Epithelial cell of proximal tubule (primary cell): ENCODE measurements around the gene CMTM6. TPM values are rescaled to one million over a fixed set of nuclear protein-coding genes. Genes with fewer than 3 reads are reported as not detected.

ENCODE experiments used
- DNase-seq: peaks from one replicate; pipeline ENCODE4 v3.0.0-alpha.2; 2011; ENCODE audit warnings: low read depth
- H3K4me3 ChIP-seq: 2 replicates; pipeline ENCODE4 v1.5.1; 2011; ENCODE audit warnings: low read depth, mild to moderate bottlenecking, low read length
- total RNA-seq: library from RNA; depleted of rRNA; stranded (reverse); fragments of >200 nt; gene quantifications from 2 replicates; pipeline ENCODE4 v1.2.3, GENCODE V29; 2015
- TF ChIP-seq, protein P1 (sequence below): conservative IDR thresholded peaks from 2 replicates; pipeline ENCODE4 v1.5.1; 2012; ENCODE audit warnings: low read depth, mild to moderate bottlenecking, low read length

CMTM6 gene
- total RNA-seq, 1 donor from 2014 or later, result 73.1 TPM

DNA sequence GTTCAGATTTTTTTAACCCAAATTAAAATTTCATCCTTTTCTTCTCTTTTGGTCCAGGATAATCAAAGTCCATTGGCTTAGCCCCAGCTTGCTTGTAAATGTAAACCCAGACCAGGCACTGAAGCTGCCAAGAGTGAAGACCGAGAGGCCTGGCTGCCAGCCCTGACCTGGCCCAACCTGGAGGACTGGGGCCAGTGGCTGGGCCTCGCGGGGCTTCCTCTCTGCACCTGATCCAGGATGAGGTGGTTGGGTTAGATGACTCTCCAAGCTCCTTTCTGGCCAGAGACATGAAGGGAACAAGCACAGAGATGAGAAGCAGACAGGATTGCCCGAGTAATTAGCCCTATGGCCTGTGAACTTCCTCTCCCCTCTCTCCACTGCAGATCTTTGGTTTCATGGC is 50.6 kb downstream of the CMTM6 start:
- no peak for DNase-seq
- TF ChIP-seq, protein P1, sequence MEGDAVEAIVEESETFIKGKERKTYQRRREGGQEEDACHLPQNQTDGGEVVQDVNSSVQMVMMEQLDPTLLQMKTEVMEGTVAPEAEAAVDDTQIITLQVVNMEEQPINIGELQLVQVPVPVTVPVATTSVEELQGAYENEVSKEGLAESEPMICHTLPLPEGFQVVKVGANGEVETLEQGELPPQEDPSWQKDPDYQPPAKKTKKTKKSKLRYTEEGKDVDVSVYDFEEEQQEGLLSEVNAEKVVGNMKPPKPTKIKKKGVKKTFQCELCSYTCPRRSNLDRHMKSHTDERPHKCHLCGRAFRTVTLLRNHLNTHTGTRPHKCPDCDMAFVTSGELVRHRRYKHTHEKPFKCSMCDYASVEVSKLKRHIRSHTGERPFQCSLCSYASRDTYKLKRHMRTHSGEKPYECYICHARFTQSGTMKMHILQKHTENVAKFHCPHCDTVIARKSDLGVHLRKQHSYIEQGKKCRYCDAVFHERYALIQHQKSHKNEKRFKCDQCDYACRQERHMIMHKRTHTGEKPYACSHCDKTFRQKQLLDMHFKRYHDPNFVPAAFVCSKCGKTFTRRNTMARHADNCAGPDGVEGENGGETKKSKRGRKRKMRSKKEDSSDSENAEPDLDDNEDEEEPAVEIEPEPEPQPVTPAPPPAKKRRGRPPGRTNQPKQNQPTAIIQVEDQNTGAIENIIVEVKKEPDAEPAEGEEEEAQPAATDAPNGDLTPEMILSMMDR, result no peak
- no peak overlapping the region for H3K4me3 ChIP-seq

DNA sequence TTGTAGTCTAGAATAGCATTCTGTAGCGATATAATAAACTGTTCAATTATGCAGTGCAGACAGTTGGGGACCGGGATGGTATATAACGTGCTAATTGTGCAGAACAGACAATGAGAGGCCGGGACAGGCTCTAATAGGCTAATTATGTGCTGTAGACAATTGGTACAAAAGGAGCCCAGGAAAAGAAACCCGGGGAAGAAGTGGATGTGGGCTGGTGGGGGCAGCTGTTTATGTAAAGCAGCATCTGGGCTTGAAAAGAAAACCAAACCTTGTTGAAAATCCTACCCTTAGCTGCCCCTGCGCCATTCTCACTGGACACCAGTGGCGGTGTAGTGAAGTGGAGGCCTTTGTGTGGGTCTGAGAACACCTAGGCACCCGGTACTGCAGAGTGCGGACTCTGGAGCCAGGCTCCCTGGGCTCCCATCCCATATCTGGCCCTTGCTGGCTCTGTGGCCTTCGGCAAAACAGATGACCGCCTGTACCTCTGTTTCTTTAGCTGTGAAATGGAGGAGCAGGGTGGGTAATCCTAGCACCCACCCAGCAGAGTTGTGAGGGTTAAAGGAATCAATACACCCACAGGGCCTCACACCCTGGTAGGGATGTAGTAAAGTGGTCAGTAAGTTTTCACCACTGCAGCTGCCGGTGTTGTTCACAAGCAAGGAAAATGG is 51.5 kb downstream of the CMTM6 start:
- H3K4me3 ChIP-seq, result no peak overlapping the region
- TF ChIP-seq, protein P1, result no peak
- DNase-seq, result no peak

- DNase-seq, result no peak
- TF ChIP-seq, protein P1, result no peak
- H3K4me3 ChIP-seq, result no peak overlapping the region
Measured at GRCh38 chr3:32450426-32450825, 52.2 kb downstream of the CMTM6 start.

DNA sequence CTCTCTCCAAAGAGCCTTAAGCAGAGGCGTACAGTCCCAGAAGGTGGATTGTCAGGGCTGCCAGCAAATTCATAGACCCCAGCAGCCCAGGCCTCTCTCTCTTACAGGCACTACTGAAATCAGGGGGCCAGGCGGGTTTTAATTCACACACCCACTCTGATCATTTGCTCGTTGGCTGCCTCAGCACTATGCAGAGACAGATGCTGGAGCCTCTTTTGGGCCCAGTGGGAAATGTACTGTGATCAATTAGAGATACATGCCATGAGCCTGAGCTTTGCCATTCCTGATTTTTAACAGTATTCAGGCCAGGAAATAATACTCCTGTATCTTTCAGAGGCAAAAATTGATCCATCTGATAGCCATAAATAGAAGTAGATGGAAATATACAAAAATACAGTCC is 53.0 kb downstream of the CMTM6 start:
- H3K4me3 ChIP-seq, result no peak overlapping the region
- TF ChIP-seq, protein P1, result no peak
- DNase-seq, result no peak

- TF ChIP-seq, protein P1, result no peak
- H3K4me3 ChIP-seq, result no peak overlapping the region
- no peak for DNase-seq
Measured at GRCh38 chr3:32448686-32449474, 53.8 kb downstream of the CMTM6 start.

- TF ChIP-seq, protein P1, result no peak
- DNase-seq, result no peak
Measured at GRCh38 chr3:32447865-32448400, 54.7 kb downstream of the CMTM6 start.

GRCh38 chr3:32443478-32443877 is 59.2 kb downstream of the CMTM6 start:
- no peak for DNase-seq
- TF ChIP-seq, protein P1, result no peak
- no peak overlapping the region for H3K4me3 ChIP-seq

More at GRCh38 chr3:32447865-32448400, 54.7 kb downstream of the CMTM6 start:
- H3K4me3 ChIP-seq, result no peak overlapping the region
